Prostate gland (tissue), 2 donors: ENCODE data around the gene TSPAN11.

Source experiments
- CTCF ChIP-seq, 4 experiments: fragments of 200-600 bp in 2 of 4; fragments of 450-650 bp in 2 of 4; sonication (generic) in 2 of 4; IDR thresholded peaks; 1 replicate in 3 of 4; 2 replicates in 1 of 4; pipeline ENCODE4 v1.5.1; 2016 to 2019; ENCODE audit warnings: antibody characterized with exemption in 4 of 4, mild to moderate bottlenecking in 2 of 4, moderate library complexity in 2 of 4
- POLR2A ChIP-seq: fragments of 450-650 bp; IDR thresholded peaks from one replicate; pipeline ENCODE4 v1.6.1; 2016; ENCODE audit warnings: antibody characterized with exemption, mild to moderate bottlenecking

DNA sequence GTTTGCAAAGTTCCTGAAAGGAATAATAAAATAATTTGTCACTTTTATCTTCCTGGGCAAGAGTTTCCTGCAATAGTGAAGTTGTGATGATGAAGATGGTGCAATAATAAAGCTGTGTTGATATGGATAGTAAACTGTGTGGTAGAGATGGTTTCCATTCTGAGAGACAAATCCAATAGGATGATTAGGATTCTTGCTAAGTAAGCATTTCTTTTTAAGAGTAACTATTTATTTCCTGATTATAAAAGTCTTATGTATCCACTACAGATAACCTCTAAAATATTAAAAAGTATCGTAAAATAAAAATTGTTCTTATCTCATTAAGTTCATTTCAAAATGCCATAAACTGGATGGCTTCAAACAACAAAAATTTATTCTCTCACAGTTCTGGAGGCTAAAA lies 28.7 kb downstream of the TSPAN11 start:
- TF ChIP-seq CTCF (IDR thresholded peaks at IDR 0.05), result no peak
- TF ChIP-seq POLR2A, result no peak
